ENCODE measurements around the gene NUS1. TPM values are rescaled to one million over a fixed set of nuclear protein-coding genes. Genes with fewer than 3 reads are reported as not detected.
A peak's percentile ranks its signal among the peaks of the same experiment; 100 is the strongest.
"Not testable (repeated sequence)": the region's sequence is repeated elsewhere in the genome, so short reads cannot be mapped to it uniquely, and the experiment has no call there.

NUS1 gene
- total RNA-seq: 10 to 100 TPM; 15.8 to 22.9 (median 20.6) TPM

DNA sequence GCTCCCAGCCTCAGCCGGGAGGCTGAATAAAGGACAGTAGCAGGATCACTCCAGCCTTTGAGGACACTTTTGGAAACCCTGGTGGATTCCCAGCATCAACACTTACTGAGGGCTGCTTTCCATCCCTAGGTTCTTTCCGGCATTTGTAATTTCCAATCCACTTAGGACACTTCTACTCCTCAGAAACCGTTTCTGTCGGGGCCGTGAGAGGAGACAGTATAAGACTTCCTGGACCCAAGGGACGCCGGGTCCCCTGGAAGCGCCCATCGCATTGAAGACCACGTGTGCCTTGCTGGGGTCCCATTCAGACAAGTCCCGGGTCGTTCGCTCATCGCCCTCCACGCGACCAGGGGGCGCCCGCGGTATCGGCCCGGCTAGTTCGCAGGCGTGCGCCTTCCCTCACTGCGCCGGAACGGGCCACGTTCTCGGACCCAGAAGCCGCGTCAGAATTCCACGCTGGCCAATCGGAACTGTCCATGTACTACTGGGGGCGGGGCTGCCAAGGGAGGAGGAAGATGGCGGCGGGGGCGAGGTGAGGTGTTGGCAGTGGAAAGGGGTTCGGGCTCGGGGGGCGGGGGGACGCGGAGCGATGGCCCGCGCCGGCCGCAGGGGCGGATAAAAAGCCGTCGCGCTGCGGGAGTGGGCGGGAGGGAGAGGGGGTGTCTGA is at the start of gene NUS1:
Gene NUS1, plus strand, starts transcription at position 479 of the 667 bp plus-strand sequence. CDS start 202 bp downstream, outside the sequence.
- Histone ChIP-seq H3K4me1 (peaks cover 0 to 6% of the 10 kb centered on the region in 2 donors), H3K27ac (peak within 1 kb of the TSS; percentile 85 to 86)
- intact Hi-C loops (cut with DNase I; ENCODE audit: low total_unique reads): no loop called here

DNA sequence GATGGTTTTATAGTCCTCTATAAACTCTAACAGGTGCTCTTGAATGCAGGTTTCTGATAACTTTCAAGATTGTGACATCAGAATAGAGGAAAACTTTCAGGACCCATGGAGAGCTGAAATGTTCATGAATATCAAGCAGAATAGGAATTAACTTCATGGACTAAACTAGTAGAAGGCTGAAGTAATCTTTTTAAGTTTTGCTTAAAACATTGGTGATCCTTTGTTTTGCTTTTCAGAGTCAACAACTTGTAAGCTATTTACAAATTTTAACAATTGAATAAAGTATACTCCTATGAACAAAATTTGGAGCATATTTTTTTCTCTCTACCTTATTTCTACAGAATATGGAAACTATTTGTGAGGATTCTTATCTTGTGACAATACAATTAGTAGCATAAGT is 47.7 kb upstream of the NUS1 start:
- peaks cover 0 to 21% of the 10 kb centered on the region in 2 donors for H3K9me3 ChIP-seq
- H3K27me3 ChIP-seq: no peaks in the 10 kb centered on the region
- no peak overlapping the region for H3K27ac ChIP-seq
- no peak for DNase-seq (ENCODE audit: low spot score in 2 of 2)
- H3K4me3 ChIP-seq: no peak overlapping the region
- intact Hi-C loops (cut with DNase I; ENCODE audit: low total_unique reads): no loop called here
- no peaks in the 10 kb centered on the region for H3K4me1 ChIP-seq
- TF ChIP-seq POLR2A (IDR thresholded peaks at IDR 0.05) (no peak), POLR2AphosphoS5 (IDR thresholded peaks at IDR 0.05) (no peak)
- TF ChIP-seq, protein P1, sequence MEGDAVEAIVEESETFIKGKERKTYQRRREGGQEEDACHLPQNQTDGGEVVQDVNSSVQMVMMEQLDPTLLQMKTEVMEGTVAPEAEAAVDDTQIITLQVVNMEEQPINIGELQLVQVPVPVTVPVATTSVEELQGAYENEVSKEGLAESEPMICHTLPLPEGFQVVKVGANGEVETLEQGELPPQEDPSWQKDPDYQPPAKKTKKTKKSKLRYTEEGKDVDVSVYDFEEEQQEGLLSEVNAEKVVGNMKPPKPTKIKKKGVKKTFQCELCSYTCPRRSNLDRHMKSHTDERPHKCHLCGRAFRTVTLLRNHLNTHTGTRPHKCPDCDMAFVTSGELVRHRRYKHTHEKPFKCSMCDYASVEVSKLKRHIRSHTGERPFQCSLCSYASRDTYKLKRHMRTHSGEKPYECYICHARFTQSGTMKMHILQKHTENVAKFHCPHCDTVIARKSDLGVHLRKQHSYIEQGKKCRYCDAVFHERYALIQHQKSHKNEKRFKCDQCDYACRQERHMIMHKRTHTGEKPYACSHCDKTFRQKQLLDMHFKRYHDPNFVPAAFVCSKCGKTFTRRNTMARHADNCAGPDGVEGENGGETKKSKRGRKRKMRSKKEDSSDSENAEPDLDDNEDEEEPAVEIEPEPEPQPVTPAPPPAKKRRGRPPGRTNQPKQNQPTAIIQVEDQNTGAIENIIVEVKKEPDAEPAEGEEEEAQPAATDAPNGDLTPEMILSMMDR (IDR thresholded peaks at IDR 0.05): no peak
- H3K36me3 ChIP-seq: no peaks in the 10 kb centered on the region

More for the DNA sequence above, at the start of gene NUS1:
- Histone ChIP-seq H3K27me3 (no peaks in the 10 kb centered on the region), H3K36me3 (no peaks in the 10 kb centered on the region), H3K4me3 (peak within 1 kb of the TSS; percentile 71 to 78 (median 73)), H3K9me3 (no peaks in the 10 kb centered on the region)
- DNase-seq (ENCODE audit: low spot score in 2 of 2): peak; percentile 95 to 97
- TF ChIP-seq, protein P1 (IDR thresholded peaks at IDR 0.05): peak; percentile 55 to 57 (median 55)
- TF ChIP-seq POLR2A (IDR thresholded peaks at IDR 0.05) (no peak), POLR2AphosphoS5 (IDR thresholded peaks at IDR 0.05) (peak; percentile 56 to 75 (median 61))

DNA sequence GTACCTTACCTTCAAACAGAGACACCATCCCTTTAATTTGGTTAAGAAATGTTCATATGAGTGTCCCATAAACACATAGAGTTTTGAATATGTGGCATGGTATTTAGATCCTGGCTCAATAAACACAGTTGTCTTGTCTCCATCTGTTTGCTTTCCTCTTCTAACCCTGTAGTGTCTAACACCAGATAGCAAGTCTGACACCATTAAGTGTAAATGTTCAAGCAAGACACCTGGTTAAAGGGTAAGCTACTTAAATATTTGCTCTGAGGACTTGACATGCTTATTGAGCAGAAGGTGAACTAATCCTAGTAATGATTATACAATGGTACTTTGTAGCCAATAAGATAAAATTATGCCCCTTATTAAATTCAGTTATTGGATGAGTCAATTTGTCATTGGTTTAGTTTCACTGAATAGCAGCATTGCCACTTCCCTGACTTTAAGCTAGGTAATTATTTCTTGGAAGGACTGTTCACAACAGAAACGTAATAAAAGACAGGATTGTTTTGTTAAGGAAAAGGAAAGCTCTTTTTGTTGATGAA is 46.1 kb upstream of the NUS1 start:
- Histone ChIP-seq H3K27me3 (no peaks in the 10 kb centered on the region), H3K27ac (no peak overlapping the region), H3K9me3 (peaks cover 0 to 19% of the 10 kb centered on the region in 2 donors), H3K36me3 (no peaks in the 10 kb centered on the region), H3K4me3 (no peak overlapping the region), H3K4me1 (no peaks in the 10 kb centered on the region)
- intact Hi-C loops (cut with DNase I; ENCODE audit: low total_unique reads): no loop called here
- TF ChIP-seq POLR2AphosphoS5 (IDR thresholded peaks at IDR 0.05): no peak
- no peak for DNase-seq (ENCODE audit: low spot score in 2 of 2)

DNA sequence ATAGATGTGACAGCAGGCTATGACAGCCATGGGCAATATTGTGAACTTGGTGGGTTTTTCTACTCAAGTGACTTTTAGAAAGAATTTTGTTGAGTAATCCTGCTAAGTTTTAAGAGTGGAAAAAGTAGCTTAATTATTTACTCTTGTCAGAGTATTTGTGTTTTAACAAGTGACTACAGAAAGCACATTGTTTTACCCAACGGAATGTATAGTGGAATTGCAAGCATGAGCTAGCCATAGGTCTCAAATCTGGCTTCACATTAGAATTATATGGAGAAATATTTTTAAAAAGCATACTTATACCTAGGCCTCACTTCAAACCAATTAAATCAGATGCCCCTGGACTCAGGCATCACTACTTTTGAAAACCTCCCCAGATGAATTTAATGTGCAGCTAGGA is 37.5 kb upstream of the NUS1 start:
- H3K9me3 ChIP-seq: peaks cover 0 to 6% of the 10 kb centered on the region in 2 donors
- no peaks in the 10 kb centered on the region for H3K4me1 ChIP-seq
- H3K4me3 ChIP-seq: no peak overlapping the region
- intact Hi-C loops (cut with DNase I; ENCODE audit: low total_unique reads): no loop called here
- TF ChIP-seq, protein P1 (IDR thresholded peaks at IDR 0.05): no peak
- TF ChIP-seq POLR2AphosphoS5 (IDR thresholded peaks at IDR 0.05) (no peak), POLR2A (IDR thresholded peaks at IDR 0.05) (no peak)
- no peak for DNase-seq (ENCODE audit: low spot score in 2 of 2)
- no peaks in the 10 kb centered on the region for H3K27me3 ChIP-seq
- no peaks in the 10 kb centered on the region for H3K36me3 ChIP-seq
- no peak overlapping the region for H3K27ac ChIP-seq

DNA sequence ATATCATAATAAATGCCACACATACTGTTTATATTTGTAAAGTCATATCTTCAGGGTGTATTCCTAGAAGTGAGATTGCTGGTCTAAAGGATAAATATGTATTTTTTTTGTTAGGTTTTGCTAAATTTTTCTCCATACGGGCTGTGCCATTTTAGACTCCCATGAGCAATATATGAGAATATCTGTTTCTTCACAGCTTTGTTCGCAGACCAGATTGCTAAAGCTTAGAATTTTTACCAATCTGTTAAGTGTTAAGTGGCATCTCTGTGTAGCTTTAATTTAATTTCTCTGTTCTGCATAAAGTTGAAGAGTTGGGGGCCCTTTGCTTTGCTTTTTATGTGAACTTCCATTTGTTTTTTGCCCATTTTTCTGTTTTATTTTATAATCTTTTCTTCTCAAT is 32.3 kb upstream of the NUS1 start:
- no peaks in the 10 kb centered on the region for H3K4me1 ChIP-seq
- no peak for TF ChIP-seq POLR2A (IDR thresholded peaks at IDR 0.05)
- no peak for TF ChIP-seq POLR2AphosphoS5 (IDR thresholded peaks at IDR 0.05)
- TF ChIP-seq, protein P1 (IDR thresholded peaks at IDR 0.05): no peak
- H3K4me3 ChIP-seq: no peak overlapping the region

DNA sequence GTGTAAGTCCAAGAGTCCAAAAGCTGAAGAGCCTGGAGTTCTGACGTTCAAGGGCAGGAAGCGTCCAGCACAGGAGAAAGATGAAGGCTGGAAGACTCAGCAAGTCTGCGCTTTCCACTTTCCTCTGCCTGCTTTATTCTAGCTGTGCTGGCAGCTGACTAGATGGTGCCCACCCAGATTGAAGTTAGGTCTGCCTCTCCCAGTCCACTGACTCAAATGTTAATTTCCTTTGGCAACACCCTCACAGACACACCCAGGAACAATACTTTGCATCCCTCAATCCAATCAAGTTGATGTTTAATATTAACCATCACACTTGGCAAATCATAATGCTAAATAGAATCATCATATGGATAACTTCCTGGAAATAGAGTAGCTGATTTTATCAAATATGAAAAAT is 23.3 kb upstream of the NUS1 start:
- DNase-seq (ENCODE audit: low spot score in 2 of 2); H3K36me3 ChIP-seq; H3K27ac ChIP-seq; H3K27me3 ChIP-seq; H3K4me3 ChIP-seq; intact Hi-C loops (cut with DNase I; ENCODE audit: low total_unique reads); H3K4me1 ChIP-seq: not testable (repeated sequence)
- H3K9me3 ChIP-seq: peaks cover 0 to 23% of the 10 kb centered on the region in 2 donors

More for the DNA sequence above, 32.3 kb upstream of the NUS1 start:
- H3K9me3 ChIP-seq: peaks cover 0 to 11% of the 10 kb centered on the region in 2 donors
- DNase-seq (ENCODE audit: low spot score in 2 of 2): no peak
- no peaks in the 10 kb centered on the region for H3K36me3 ChIP-seq
- no peaks in the 10 kb centered on the region for H3K27me3 ChIP-seq
- no peak overlapping the region for H3K27ac ChIP-seq
- intact Hi-C loops (cut with DNase I; ENCODE audit: low total_unique reads): no loop called here

All from breast epithelium (tissue), 4 donors.